Endometrial microvascular endothelial cells (primary cell): ENCODE results near the gene ASB6. TPM values are rescaled to one million over a fixed set of nuclear protein-coding genes. Genes with fewer than 3 reads are reported as not detected.

Experiments
- in situ Hi-C: cut with HindIII; loops from 2 replicates; pipeline ENCODE4 v1.10.0; 2017; ENCODE audit warnings: low sequenced_read_pairs, low pct_unique_long_range_greater_than_20kb; ENCODE audit errors: inconsistent ontology term
- total RNA-seq: library from RNA; depleted of rRNA; stranded (reverse); fragments of >200 nt; gene quantifications from one replicate; pipeline ENCODE4 v1.2.3, GENCODE V29; 2015; ENCODE audit errors: inconsistent ontology term

The ASB6 gene
- total RNA-seq, 1 donor from 2014 or later: 33.6 TPM

- in situ Hi-C loops: no loop called here
Measured at GRCh38 chr9:129613520-129614175, 28.3 kb downstream of the ASB6 start.

GRCh38 chr9:129612815-129613519, 29.0 kb downstream of the ASB6 start:
- in situ Hi-C loops: no loop called here

GRCh38 chr9:129612123-129612522, 29.8 kb downstream of the ASB6 start:
- in situ Hi-C loops: no loop called here

DNA sequence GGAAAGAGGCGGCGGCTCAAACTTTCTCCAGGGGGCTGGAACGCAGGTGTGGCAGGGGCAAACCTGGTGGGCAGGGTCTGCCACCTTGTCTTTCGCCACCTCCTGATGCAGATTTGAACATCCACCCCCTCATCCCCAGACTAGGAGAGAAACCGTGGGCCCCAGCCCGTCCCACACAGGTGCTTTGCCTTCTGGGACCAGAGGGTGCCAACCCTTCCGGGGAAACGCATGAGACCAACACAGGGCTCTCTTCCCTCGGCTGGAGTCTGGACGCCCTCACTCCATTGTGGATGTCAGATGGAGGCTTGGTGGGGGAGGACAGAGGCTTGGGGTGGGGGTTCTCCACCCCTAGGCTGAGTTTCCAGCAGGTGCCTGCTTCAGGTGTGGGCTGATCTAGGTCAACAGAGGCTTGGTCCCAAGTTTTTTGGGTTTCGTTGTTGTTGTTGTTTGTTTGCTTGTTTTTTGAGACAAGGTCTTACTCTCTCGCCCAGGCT, 30.6 kb downstream of the ASB6 start:
- in situ Hi-C loops: no loop called here

DNA sequence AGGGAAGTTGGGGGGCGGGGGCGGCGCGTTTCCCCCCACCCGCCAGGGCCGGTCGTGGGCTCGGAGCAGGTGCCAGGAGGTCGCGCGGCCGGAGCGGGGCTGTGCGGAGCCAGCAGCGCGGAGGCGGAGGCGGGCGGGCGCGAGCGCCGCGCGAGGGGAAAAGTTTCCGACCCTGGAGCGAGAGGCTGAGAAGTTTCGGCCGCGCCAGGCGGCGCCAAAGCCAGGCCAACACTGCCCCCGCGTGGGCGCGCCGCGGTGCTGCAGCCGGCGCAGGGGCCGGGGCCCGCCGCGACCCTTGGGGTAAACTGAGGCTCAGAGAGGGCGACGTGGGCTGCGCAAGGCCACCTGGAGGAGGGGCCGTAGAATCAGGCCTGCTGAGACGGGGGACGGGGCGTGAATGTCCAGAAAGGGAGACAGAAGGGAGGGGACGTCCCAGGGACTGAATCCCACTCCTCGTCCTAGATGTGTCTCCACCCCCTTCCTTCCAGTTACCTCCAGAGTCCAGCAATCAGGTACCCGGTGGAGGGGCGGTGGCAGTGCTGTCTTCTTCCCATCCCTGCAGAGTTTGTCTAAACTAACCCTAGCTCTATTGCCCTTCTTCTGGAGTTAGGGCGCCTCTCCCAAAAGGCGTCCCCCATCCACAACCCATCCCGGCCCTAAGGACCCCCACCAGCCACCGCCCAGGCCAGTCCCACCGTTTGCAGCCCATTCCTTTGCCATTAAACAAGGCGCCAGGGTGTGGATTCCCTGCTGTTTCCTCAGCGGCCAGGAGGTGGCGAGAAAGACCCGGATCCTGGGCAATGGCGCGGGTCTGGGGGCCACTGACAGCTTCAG, 31.3 kb downstream of the ASB6 start:
- in situ Hi-C loops: no loop called here

- in situ Hi-C loops: no loop called here
Measured at GRCh38 chr9:129610213-129610472, 31.8 kb downstream of the ASB6 start.

DNA sequence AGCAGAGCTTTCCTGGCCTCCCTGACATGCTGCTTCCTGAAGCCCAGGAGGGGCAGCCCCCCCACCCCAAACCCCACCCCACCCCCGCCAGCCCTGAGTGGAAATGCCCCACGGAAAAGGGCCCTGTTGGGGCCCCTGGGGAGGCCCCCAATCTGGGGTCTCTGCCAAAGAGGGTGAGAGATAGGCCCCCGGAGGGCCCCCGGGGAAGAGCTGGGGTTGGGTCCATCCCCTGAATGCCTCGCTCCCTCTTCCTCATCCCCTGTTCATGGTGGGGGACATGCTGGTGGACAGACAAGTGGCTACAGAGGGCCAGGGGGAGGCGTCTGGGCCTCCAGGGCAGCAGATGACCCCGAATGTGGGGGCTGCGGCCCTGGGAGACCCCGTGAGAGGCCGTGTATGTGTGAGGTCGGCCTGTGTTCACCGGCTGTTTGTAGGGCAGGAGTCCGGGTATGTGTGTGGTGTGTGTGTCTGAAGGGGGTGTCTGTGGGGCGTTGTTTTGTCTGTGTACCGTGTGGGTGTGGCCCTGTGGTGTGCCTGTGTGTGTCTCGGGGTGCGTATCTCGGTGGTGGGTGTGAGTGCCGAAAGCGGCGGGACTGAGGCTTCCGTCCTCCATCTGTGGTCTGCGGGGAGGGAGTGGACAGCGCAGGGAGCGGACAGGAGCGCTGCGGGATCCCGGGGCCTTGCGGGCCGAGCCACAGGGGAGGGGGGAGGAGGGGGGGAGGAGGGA, 32.3 kb downstream of the ASB6 start:
- in situ Hi-C loops: no loop called here

DNA sequence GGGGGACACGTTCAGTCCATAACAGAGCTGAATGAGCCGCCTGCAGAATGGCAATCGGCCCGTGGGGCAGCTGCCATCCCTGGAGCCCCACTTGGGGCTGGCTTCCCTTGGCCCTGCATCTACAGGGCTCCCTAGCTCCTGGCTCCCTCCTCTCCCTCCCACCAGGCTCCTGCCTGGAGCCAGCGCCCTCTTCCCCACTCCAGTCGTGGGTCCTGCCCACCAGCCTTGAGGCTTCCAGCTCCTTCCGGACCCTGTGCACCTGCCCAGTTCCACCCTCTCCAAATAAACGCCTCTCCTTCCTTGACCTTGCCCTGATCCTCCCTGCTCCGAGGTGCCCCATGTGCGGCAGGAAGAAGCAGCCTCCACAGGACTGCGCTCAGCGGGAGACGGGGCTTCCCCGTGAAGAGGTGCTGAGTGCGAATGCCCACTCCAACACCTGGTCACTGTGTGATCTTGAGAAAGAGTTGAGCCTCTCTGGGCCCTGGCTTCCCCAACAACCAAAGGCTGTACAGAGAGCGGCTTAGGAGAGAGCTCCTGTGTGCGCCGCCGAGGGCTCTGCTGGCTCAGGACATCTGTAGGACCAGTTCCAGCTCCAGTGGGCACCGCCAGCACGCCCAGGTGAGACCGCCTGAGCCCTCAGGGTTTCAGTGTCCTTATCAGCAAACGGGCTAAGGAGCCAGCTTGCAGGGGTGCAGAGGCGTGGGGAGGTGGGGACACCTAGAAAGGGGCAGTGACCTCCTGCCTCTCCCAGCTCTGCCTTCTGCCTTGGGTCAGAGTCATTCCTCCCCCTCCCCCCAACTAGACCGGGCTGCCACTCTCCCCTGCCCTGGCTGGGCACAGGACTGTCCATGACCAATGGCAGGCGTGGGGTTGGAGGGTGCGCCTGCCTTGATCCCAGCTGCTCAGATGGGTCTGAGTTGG, 33.1 kb downstream of the ASB6 start:
- in situ Hi-C loops: no loop called here

GRCh38 chr9:129607027-129607387, 34.9 kb downstream of the ASB6 start:
- in situ Hi-C loops: no loop called here

- in situ Hi-C loops: no loop called here
Measured at GRCh38 chr9:129606161-129607026, 35.6 kb downstream of the ASB6 start.

- in situ Hi-C loops: no loop called here
Measured at GRCh38 chr9:129604766-129605163, 37.2 kb downstream of the ASB6 start.

GRCh38 chr9:129604056-129604765, 37.7 kb downstream of the ASB6 start:
- in situ Hi-C loops: no loop called here

- in situ Hi-C loops: no loop called here
Measured at GRCh38 chr9:129602598-129603415, 39.1 kb downstream of the ASB6 start.

DNA sequence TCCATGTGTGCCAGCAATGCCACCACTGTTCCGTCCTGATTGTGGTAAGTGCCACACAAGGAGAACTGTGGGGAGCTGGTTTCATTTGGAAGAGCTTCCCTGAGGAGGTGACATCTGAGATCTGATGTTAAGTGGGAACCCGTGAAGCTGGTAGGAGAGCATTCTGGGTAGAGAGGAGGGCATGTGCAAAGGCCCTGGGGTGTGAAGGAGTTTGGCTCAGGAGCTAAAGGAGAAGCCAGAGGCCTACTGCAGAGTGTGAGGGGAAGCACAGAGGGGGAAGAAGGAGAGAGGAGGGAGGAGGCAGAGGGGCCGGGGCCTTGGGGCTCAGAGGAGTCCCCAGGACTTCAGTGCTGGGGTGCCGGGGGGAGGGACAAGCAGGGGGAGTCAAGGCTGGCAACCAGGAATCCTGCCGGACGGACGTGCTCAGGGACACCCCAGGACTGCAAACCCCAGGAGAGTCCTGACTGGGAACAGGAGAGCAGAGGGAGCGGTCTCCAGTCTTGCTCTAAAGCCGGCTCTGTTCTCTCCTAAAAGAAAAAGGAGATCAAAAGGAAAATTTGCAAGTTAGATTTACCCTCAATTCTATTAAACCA, 40.8 kb downstream of the ASB6 start:
- in situ Hi-C loops: no loop called here

DNA sequence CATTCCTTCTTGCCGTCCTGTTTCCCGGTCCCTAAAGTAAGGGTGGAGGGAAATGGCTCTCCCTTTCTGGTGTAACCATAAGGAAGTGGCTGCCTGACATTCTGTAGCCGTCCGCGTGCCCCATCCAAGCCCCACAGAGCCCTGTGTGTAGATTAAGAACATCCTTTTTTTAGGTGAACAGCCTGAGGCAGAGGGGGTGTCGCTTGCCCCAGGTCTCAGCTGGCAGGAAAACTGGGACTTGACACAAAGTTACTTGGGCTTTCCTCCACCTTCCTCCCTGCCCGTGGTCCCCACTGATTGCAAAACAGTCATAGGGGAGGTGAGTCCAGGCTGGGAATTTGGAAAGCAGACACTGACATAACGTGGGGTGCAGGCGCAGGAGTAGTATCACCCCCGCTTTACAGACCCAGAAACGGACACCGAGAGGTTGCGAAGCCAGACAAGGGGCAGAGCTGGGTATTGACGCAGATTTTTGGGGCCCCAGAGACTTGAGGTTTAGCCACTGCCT, 43.8 kb downstream of the ASB6 start:
- in situ Hi-C loops: no loop called here
